HUES6 (cell line): ENCODE data around the gene PRR14.
A peak's percentile ranks its signal among the peaks of the same experiment; 100 is the strongest.
"Not testable (repeated sequence)": the region's sequence is repeated elsewhere in the genome, so short reads cannot be mapped to it uniquely, and the experiment has no call there.

Experiments used
- H3K27ac ChIP-seq: 2 replicates; pipeline ENCODE4 v1.7.0; 2013; ENCODE audit warnings: low read depth, mild to moderate bottlenecking, low read length, inconsistent platforms
- H3K27me3 ChIP-seq: 2 replicates; pipeline ENCODE4 v1.6.1; 2013; ENCODE audit warnings: low read length; ENCODE audit not compliant: control insufficient read depth, insufficient read depth
- H3K36me3 ChIP-seq: 2 replicates; pipeline ENCODE4 v1.6.1; 2013; ENCODE audit warnings: low read length; ENCODE audit not compliant: control insufficient read depth, insufficient read depth
- H3K4me1 ChIP-seq: 2 replicates; pipeline ENCODE4 v1.6.1; 2013; ENCODE audit warnings: low read length; ENCODE audit not compliant: control insufficient read depth, insufficient read depth
- H3K4me3 ChIP-seq: 2 replicates; pipeline ENCODE4 v1.5.1; 2013; ENCODE audit warnings: low read depth, low read length
- H3K9ac ChIP-seq: one replicate; pipeline ENCODE4 v1.6.1; 2013; ENCODE audit warnings: mild to moderate bottlenecking, low read length
- H3K9me3 ChIP-seq: 2 replicates; pipeline ENCODE4 v1.6.1; 2013; ENCODE audit warnings: low read depth, low read length; ENCODE audit not compliant: control insufficient read depth, insufficient read depth

PRR14 gene

GRCh38 chr16:30633526-30633925, 17.2 kb upstream of the PRR14 start:
- Histone ChIP-seq H3K9ac (peak overlapping the region; percentile 75), H3K4me3 (peak overlapping the region; percentile 90), H3K36me3 (no peaks in the 10 kb centered on the region), H3K27me3 (no peaks in the 10 kb centered on the region), H3K27ac (peak overlapping the region; percentile 74), H3K9me3 (no peaks in the 10 kb centered on the region), H3K4me1 (no peaks in the 10 kb centered on the region)

- no peak overlapping the region for H3K4me3 ChIP-seq
- no peaks in the 10 kb centered on the region for H3K36me3 ChIP-seq
- no peaks in the 10 kb centered on the region for H3K4me1 ChIP-seq
- H3K27me3 ChIP-seq: no peaks in the 10 kb centered on the region; the same call in 1 of the 2 replicates
- no peak overlapping the region for H3K9ac ChIP-seq
- no peak overlapping the region for H3K27ac ChIP-seq
- no peaks in the 10 kb centered on the region for H3K9me3 ChIP-seq
Observed at GRCh38 chr16:30636599-30636998, 14.2 kb upstream of the PRR14 start.

GRCh38 chr16:30637139-30637538, 13.6 kb upstream of the PRR14 start:
- H3K4me3 ChIP-seq: not testable (repeated sequence)

GRCh38 chr16:30637944-30638343, 12.8 kb upstream of the PRR14 start:
- H3K4me3 ChIP-seq: no peak overlapping the region
- no peak overlapping the region for H3K9ac ChIP-seq
- no peaks in the 10 kb centered on the region; the same call in 1 of the 2 replicates for H3K27me3 ChIP-seq
- H3K9me3 ChIP-seq: no peaks in the 10 kb centered on the region
- H3K4me1 ChIP-seq: no peaks in the 10 kb centered on the region
- no peak overlapping the region for H3K27ac ChIP-seq
- no peaks in the 10 kb centered on the region for H3K36me3 ChIP-seq

More at GRCh38 chr16:30637139-30637538, 13.6 kb upstream of the PRR14 start:
- not testable (repeated sequence) for H3K9ac ChIP-seq, H3K27me3 ChIP-seq, H3K36me3 ChIP-seq, H3K27ac ChIP-seq, H3K9me3 ChIP-seq, H3K4me1 ChIP-seq

- Histone ChIP-seq H3K36me3 (no peaks in the 10 kb centered on the region), H3K9ac (no peak overlapping the region), H3K27ac (no peak overlapping the region), H3K4me3 (no peak overlapping the region), H3K9me3 (no peaks in the 10 kb centered on the region), H3K27me3 (peaks cover 8% of the 10 kb centered on the region; the same call in 1 of the 2 replicates), H3K4me1 (no peaks in the 10 kb centered on the region)
Observed at GRCh38 chr16:30641378-30641982, 9.3 kb upstream of the PRR14 start.

- no peak overlapping the region for H3K27ac ChIP-seq
- no peak overlapping the region for H3K4me3 ChIP-seq
- no peaks in the 10 kb centered on the region for H3K9me3 ChIP-seq
- H3K9ac ChIP-seq: no peak overlapping the region
- H3K4me1 ChIP-seq: no peaks in the 10 kb centered on the region
- peaks cover 8% of the 10 kb centered on the region; the same call in 1 of the 2 replicates for H3K27me3 ChIP-seq
- H3K36me3 ChIP-seq: no peaks in the 10 kb centered on the region
Observed at GRCh38 chr16:30644334-30644830, 6.4 kb upstream of the PRR14 start.

GRCh38 chr16:30645727-30646126, 5.0 kb upstream of the PRR14 start:
- Histone ChIP-seq H3K36me3 (no peaks in the 10 kb centered on the region), H3K4me3 (no peak overlapping the region), H3K9ac (no peak overlapping the region), H3K9me3 (no peaks in the 10 kb centered on the region), H3K4me1 (no peaks in the 10 kb centered on the region), H3K27ac (no peak overlapping the region), H3K27me3 (peaks cover 8% of the 10 kb centered on the region; the same call in 1 of the 2 replicates)

GRCh38 chr16:30647274-30647571, 3.5 kb upstream of the PRR14 start:
- Histone ChIP-seq H3K9me3 (no peaks in the 10 kb centered on the region), H3K36me3 (no peaks in the 10 kb centered on the region), H3K4me1 (peaks cover 4% of the 10 kb centered on the region; the same call in 1 of the 2 replicates), H3K27ac (no peak overlapping the region), H3K27me3 (peaks cover 15% of the 10 kb centered on the region), H3K4me3 (no peak overlapping the region), H3K9ac (no peak overlapping the region)

GRCh38 chr16:30649725-30650368, 913 bp upstream of the PRR14 start:
- peak overlapping the region; percentile 28 for H3K9ac ChIP-seq
- peak overlapping the region; percentile 54 for H3K27ac ChIP-seq
- H3K27me3 ChIP-seq: peaks cover 15% of the 10 kb centered on the region
- H3K36me3 ChIP-seq: peaks cover 5% of the 10 kb centered on the region; the same call in 1 of the 2 replicates
- peaks cover 4% of the 10 kb centered on the region; the same call in 1 of the 2 replicates for H3K4me1 ChIP-seq
- no peaks in the 10 kb centered on the region for H3K9me3 ChIP-seq
- H3K4me3 ChIP-seq: peak overlapping the region; percentile 47

GRCh38 chr16:30651124-30652004, 604 bp downstream of the PRR14 start:
- H3K9me3 ChIP-seq: no peaks in the 10 kb centered on the region
- peaks cover 4% of the 10 kb centered on the region; the same call in 1 of the 2 replicates for H3K4me1 ChIP-seq
- H3K27me3 ChIP-seq: peaks cover 12% of the 10 kb centered on the region
- peak overlapping the region; percentile 71 for H3K4me3 ChIP-seq
- peak overlapping the region; percentile 63 for H3K9ac ChIP-seq
- peak overlapping the region; percentile 6; the same call in 1 of the 2 replicates for H3K27ac ChIP-seq
- peaks cover 17% of the 10 kb centered on the region for H3K36me3 ChIP-seq

- Histone ChIP-seq H3K27me3 (peaks cover 12% of the 10 kb centered on the region), H3K4me1 (peaks cover 4% of the 10 kb centered on the region; the same call in 1 of the 2 replicates), H3K4me3 (peak overlapping the region; percentile 71), H3K27ac (no peak overlapping the region), H3K9ac (peak overlapping the region; percentile 45), H3K36me3 (peaks cover 17% of the 10 kb centered on the region), H3K9me3 (no peaks in the 10 kb centered on the region)
Observed at GRCh38 chr16:30652005-30652296, 1.2 kb downstream of the PRR14 start.
